Keratinocyte (primary cell): ENCODE data around the gene MFSD1. TPM values are rescaled to one million over a fixed set of nuclear protein-coding genes. Genes with fewer than 3 reads are reported as not detected.

Source experiments
- DNase-seq: peaks from one replicate; pipeline ENCODE4 v3.0.0-alpha.2; 2011; ENCODE audit warnings: low read depth, missing footprints, low spot score
- FAIRE-seq: peaks from 2 replicates; lab custom pipeline; 2011; peaks lifted over from hg19 to GRCh38; lab: Jason Lieb, UNC
- H2AFZ ChIP-seq: 2 replicates; pipeline ENCODE4 v1.6.0; 2012; ENCODE audit warnings: low read length, control low read depth, inconsistent platforms; ENCODE audit not compliant: control insufficient read depth
- H3K27ac ChIP-seq: 2 replicates; pipeline ENCODE4 v1.5.1; 2011; ENCODE audit warnings: low read length; ENCODE audit not compliant: control insufficient read depth, insufficient read depth
- H3K27me3 ChIP-seq: 3 replicates; pipeline ENCODE4 v1.6.0; 2011; ENCODE audit warnings: low read length; ENCODE audit not compliant: control insufficient read depth, insufficient read depth; ENCODE audit errors: extremely low read depth
- H3K36me3 ChIP-seq, 2 experiments: 2 replicates in 1 of 2; 3 replicates in 1 of 2; pipeline ENCODE4 v1.5.1; 2011; ENCODE audit warnings: low read length in 2 of 2, mild to moderate bottlenecking in 1 of 2; ENCODE audit not compliant: control insufficient read depth in 2 of 2, insufficient read depth in 2 of 2; ENCODE audit errors: extremely low read depth in 1 of 2
- H3K4me1 ChIP-seq: 3 replicates; pipeline ENCODE4 v1.5.1; 2011; ENCODE audit warnings: low read length; ENCODE audit not compliant: control insufficient read depth, insufficient read depth; ENCODE audit errors: extremely low read depth
- H3K4me2 ChIP-seq: 3 replicates; pipeline ENCODE4 v1.6.0; 2011; ENCODE audit warnings: low read depth, low read length; ENCODE audit not compliant: control insufficient read depth, insufficient read depth; ENCODE audit errors: extremely low read depth
- H3K4me3 ChIP-seq, 3 experiments: fragments of 200-600 bp in 1 of 3; sonication (generic) in 1 of 3; 2 replicates in 2 of 3; 3 replicates in 1 of 3; pipeline ENCODE4 v1.5.1; 2011 to 2016; ENCODE audit warnings: low read length in 3 of 3, mild to moderate bottlenecking in 3 of 3, control low read depth in 2 of 3, inconsistent platforms in 1 of 3, low read depth in 1 of 3, mixed read lengths in 1 of 3, mixed run types in 1 of 3, moderate library complexity in 1 of 3; ENCODE audit not compliant: control insufficient read depth in 2 of 3, insufficient read depth in 2 of 3; ENCODE audit errors: extremely low read depth in 1 of 3
- H3K79me2 ChIP-seq: 2 replicates; pipeline ENCODE4 v1.6.0; 2012; ENCODE audit warnings: low read length; ENCODE audit not compliant: control insufficient read depth, insufficient read depth
- H3K9ac ChIP-seq: 3 replicates; pipeline ENCODE4 v1.6.0; 2011; ENCODE audit warnings: low read length; ENCODE audit not compliant: control insufficient read depth, insufficient read depth; ENCODE audit errors: extremely low read depth
- H3K9me1 ChIP-seq: 3 replicates; pipeline ENCODE4 v1.6.0; 2011; ENCODE audit warnings: low read length; ENCODE audit not compliant: control insufficient read depth, insufficient read depth; ENCODE audit errors: extremely low read depth
- H3K9me3 ChIP-seq: 2 replicates; pipeline ENCODE4 v1.5.1; 2012; ENCODE audit warnings: low read depth, low read length; ENCODE audit not compliant: control insufficient read depth
- H4K20me1 ChIP-seq: 3 replicates; pipeline ENCODE4 v1.6.0; 2011; ENCODE audit warnings: low read length; ENCODE audit not compliant: control insufficient read depth, insufficient read depth; ENCODE audit errors: extremely low read depth
- CTCF ChIP-seq, 3 experiments: IDR thresholded peaks in 1 of 3; conservative IDR thresholded peaks in 1 of 3; optimal IDR thresholded peaks in 1 of 3; 2 replicates in 2 of 3; 3 replicates in 1 of 3; pipeline versions ENCODE3 to v1.5.1; 2011; ENCODE audit warnings: low read length in 3 of 3, mild to moderate bottlenecking in 3 of 3, moderate library complexity in 2 of 3, control low read depth in 1 of 3, inconsistent platforms in 1 of 3; ENCODE audit not compliant: insufficient read depth in 2 of 3; ENCODE audit errors: extremely low read depth in 1 of 3
- EZH2 ChIP-seq: IDR thresholded peaks from one replicate; pipeline ENCODE4 v1.6.1; 2012; ENCODE audit warnings: inconsistent platforms, mild to moderate bottlenecking, low read length, moderate library complexity
- dilution Hi-C: fragments of 300-500 bp; cut with MboI; formaldehyde crosslinking; loops from one replicate; pipeline ENCODE4 v1.7.0; 2020; ENCODE audit warnings: low sequenced_read_pairs; ENCODE audit not compliant: extremely low pct_ligation_motif_present
- polyA plus RNA-seq, 5 experiments: library from polyadenylated mRNA; depleted of rRNA in 3 of 5; stranded (reverse) in 3 of 5; stranded (forward) in 1 of 5; unstranded in 1 of 5; fragments of >200 nt; gene quantifications; 1 replicate in 1 of 5; 2 replicates in 3 of 5; 3 replicates in 1 of 5; pipeline versions ENCODE4 v1.2.1 to v1.2.3, GENCODE V29; 2011 to 2012; ENCODE audit warnings: missing spikeins in 2 of 5, low read depth in 1 of 5, low replicate concordance in 1 of 5

Gene MFSD1
- polyA plus RNA-seq, 1 donor (not counting 4 experiments of a cell fraction or from before 2014, with no cell fraction given) = 49.8 TPM

GRCh38 chr3:158782283-158782989 lies 19.4 kb upstream of the MFSD1 start:
- H3K36me3 ChIP-seq = no peaks in the 10 kb centered on the region
- no peaks in the 10 kb centered on the region for H3K27me3 ChIP-seq
- no peak overlapping the region for H3K4me3 ChIP-seq
- H4K20me1 ChIP-seq = no peaks in the 10 kb centered on the region
- H3K4me1 ChIP-seq = peaks cover 2% of the 10 kb centered on the region
- no peaks in the 10 kb centered on the region for H3K9me3 ChIP-seq
- no peak overlapping the region for H3K9ac ChIP-seq
- no peak overlapping the region for H3K4me2 ChIP-seq
- dilution Hi-C loops = loop anchor here (10.0 kb wide), 1 partner anchor 68 kb away; no protein-coding TSS in a partner anchor
- H2AFZ ChIP-seq = no peak overlapping the region
- FAIRE-seq (no peak), DNase-seq (no peak)
- no peaks in the 10 kb centered on the region for H3K9me1 ChIP-seq
- no peak for TF ChIP-seq CTCF (optimal IDR thresholded peaks at IDR 0.05 in 1 of 3, IDR thresholded peaks at IDR 0.05 in 1 of 3, conservative IDR thresholded peaks at IDR 0.05 in 1 of 3; ENCODE audit: extremely low read depth in 1 of 3, insufficient read depth in 2 of 3, low read length in 3 of 3)
- no peak for TF ChIP-seq EZH2
- no peak overlapping the region for H3K27ac ChIP-seq
- H3K79me2 ChIP-seq = no peaks in the 10 kb centered on the region

- H3K79me2 ChIP-seq = no peaks in the 10 kb centered on the region
- DNase-seq (no peak), FAIRE-seq (no peak)
- H3K9ac ChIP-seq = no peak overlapping the region
- no peaks in the 10 kb centered on the region for H3K27me3 ChIP-seq
- peaks cover 2% of the 10 kb centered on the region for H3K4me1 ChIP-seq
- dilution Hi-C loops = loop anchor here (10.0 kb wide), 1 partner anchor 68 kb away; no protein-coding TSS in a partner anchor
- no peak overlapping the region for H3K27ac ChIP-seq
- H3K4me3 ChIP-seq = no peak overlapping the region
- no peak overlapping the region for H2AFZ ChIP-seq
- no peaks in the 10 kb centered on the region for H3K9me1 ChIP-seq
- H3K9me3 ChIP-seq = no peaks in the 10 kb centered on the region
- no peaks in the 10 kb centered on the region for H4K20me1 ChIP-seq
- TF ChIP-seq EZH2 = no peak
- no peak for TF ChIP-seq CTCF (optimal IDR thresholded peaks at IDR 0.05 in 1 of 3, IDR thresholded peaks at IDR 0.05 in 1 of 3, conservative IDR thresholded peaks at IDR 0.05 in 1 of 3; ENCODE audit: extremely low read depth in 1 of 3, insufficient read depth in 2 of 3, low read length in 3 of 3)
- no peaks in the 10 kb centered on the region for H3K36me3 ChIP-seq
- H3K4me2 ChIP-seq = no peak overlapping the region
Observed at GRCh38 chr3:158783051-158783450, 18.8 kb upstream of the MFSD1 start.
